ENCODE results near the gene PDGFB.

Gene PDGFB

GRCh38 chr22:39237318-39238100, 7.3 kb downstream of the PDGFB start:
- TF ChIP-seq POLR2A (IDR thresholded peaks at IDR 0.05; ENCODE audit: low read depth, low read length): no peak
- DNase-seq (ENCODE audit: insufficient read length, low spot score) (no peak), FAIRE-seq (no peak)

DNA sequence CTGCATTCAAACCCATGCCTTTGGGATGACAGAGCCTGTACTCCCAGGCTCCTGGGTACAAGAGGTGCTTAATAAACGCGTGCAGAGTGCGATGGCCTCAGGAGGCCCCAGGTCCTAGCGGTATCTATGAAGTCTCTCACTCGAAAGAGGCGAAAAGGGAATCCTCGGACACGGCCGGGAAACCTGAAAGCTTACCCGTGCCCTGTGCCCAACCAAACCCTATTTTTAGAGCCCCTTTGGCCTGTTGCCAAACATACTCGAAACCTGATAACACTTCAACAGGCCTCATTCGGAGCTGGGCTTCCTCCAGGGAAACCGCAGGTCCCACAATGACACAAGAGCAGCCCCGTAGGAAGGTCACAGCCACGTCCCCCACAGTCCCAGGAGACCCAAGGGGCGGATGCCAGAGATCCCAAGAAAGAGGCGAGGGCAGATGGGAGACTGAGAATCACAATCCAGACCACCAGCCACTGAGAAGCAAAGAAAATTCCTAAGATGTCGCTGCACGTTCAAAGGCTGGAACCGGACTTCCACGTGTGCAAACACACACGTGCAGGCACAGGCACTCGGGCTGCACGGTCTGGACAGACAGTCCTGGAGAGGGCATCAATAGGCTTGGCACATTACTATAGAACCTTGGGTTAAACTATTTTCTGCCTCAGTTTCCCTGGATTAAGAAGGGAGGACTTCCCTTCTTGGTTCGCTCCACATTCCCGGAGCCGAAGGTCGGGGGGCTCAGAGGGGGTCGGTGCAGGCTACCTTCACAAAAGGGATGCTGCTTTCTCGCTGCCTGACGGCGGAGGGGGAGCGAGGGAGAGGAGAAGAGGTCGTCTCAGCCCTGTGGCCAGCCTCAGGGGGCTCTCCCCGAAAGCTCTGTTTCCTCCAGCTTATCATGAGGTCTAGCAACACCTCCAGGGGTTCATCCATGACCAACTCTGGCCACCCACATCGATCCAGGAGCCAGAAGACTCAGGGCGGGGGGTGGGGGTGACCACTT, 8.2 kb downstream of the PDGFB start:
- FAIRE-seq (no peak), DNase-seq (ENCODE audit: insufficient read length, low spot score) (no peak)
- no peak for TF ChIP-seq POLR2A (IDR thresholded peaks at IDR 0.05; ENCODE audit: low read depth, low read length)

DNA sequence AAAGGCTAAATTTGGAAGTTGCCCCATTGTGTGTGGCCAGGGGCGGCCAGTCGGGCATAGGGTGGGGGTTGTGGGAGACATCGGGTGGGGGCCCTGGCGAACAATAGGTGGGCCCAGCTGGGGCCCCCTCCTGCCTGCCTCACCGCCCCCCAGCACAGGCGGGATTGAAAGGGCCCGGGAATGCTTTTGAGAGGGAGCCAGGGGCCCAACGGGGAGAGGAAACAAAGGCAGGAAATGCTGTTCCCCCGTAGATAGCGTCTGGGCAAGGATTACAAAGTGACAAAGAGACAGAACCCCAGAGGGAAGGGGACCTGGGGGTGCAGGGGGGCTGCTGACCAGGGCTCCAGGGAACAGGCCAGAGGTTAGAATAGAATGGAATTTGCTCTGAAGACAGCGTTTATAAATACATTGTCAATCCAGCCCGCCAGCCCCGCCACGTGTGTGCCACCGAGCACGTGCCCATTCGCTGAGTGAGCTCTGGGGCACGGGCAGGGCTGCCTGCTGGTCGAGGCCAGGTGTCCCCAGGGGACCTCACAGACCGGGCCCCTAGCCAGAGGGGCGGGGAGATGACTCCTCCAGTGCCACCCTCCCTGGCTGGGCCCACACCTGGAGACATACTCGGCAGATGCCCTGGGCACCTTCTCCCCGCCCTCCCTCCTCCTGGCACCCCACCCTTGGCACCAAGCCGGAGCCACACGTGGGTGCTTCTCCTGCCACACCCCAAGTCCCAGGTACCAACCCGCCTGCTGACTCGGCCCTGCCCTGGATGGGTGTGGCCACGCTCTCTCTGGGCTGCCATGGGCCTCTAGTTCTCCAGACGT, 9.7 kb downstream of the PDGFB start:
- FAIRE-seq: no peak
- DNase-seq (ENCODE audit: insufficient read length, low spot score): no peak
- TF ChIP-seq POLR2A (IDR thresholded peaks at IDR 0.05; ENCODE audit: low read depth, low read length): no peak

- no peak for TF ChIP-seq POLR2A (IDR thresholded peaks at IDR 0.05; ENCODE audit: low read depth, low read length)
- DNase-seq (ENCODE audit: insufficient read length, low spot score) (no peak), FAIRE-seq (no peak)
Observed at GRCh38 chr22:39234472-39234787, 10.4 kb downstream of the PDGFB start.

DNA sequence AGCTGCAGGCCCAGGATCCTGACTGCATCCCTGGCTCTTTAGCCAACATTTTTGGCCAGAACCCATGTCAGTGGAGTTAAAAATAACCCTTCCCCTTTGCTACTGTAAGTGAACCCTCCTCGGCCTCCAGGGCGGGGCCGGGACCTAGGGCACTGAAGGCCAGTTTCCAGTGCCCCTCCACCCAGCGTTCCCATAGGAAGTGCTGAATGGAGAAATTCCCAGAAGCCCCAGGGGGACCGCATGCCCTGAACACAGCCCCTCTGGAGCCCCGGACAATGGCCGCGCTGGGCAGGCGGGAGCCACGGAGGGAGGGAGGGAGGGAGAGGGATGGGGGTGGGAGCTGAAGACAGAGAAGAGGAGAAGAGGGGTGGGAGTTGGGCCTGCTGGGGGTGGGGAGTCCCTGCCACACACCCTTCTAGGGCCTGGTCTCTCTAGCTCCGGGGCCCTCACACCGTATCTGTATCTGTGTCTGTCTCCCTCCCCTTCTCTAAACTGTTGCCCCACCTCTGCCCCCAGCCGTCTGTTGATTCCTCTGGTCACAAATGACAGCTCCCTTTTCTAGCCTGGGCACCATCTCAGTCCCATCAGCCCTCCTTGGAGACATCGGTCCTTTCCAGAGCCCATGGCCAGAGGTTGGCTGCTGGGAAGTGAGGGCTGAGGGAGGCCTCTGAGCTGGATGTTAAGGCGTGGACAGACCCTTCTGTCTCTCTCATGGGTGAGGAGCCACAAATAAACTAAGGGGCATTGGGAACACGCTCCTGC, 10.9 kb downstream of the PDGFB start:
- TF ChIP-seq POLR2A (IDR thresholded peaks at IDR 0.05; ENCODE audit: low read depth, low read length): no peak
- FAIRE-seq (no peak), DNase-seq (ENCODE audit: insufficient read length, low spot score) (no peak)

GRCh38 chr22:39232806-39233709, 11.7 kb downstream of the PDGFB start:
- FAIRE-seq (no peak), DNase-seq (ENCODE audit: insufficient read length, low spot score) (no peak)
- no peak for TF ChIP-seq POLR2A (IDR thresholded peaks at IDR 0.05; ENCODE audit: low read depth, low read length)

GRCh38 chr22:39232246-39232645, 12.5 kb downstream of the PDGFB start:
- no peak for TF ChIP-seq POLR2A (IDR thresholded peaks at IDR 0.05; ENCODE audit: low read depth, low read length)
- DNase-seq (ENCODE audit: insufficient read length, low spot score) (no peak), FAIRE-seq (no peak)

- FAIRE-seq: no peak
- DNase-seq (ENCODE audit: insufficient read length, low spot score): no peak
- TF ChIP-seq POLR2A (IDR thresholded peaks at IDR 0.05; ENCODE audit: low read depth, low read length): no peak
Observed at GRCh38 chr22:39231197-39231950, 13.4 kb downstream of the PDGFB start.

- no peak for DNase-seq (ENCODE audit: insufficient read length, low spot score)
- FAIRE-seq: no peak
- TF ChIP-seq POLR2A (IDR thresholded peaks at IDR 0.05; ENCODE audit: low read depth, low read length): no peak
Observed at GRCh38 chr22:39230261-39231196, 14.3 kb downstream of the PDGFB start.

DNA sequence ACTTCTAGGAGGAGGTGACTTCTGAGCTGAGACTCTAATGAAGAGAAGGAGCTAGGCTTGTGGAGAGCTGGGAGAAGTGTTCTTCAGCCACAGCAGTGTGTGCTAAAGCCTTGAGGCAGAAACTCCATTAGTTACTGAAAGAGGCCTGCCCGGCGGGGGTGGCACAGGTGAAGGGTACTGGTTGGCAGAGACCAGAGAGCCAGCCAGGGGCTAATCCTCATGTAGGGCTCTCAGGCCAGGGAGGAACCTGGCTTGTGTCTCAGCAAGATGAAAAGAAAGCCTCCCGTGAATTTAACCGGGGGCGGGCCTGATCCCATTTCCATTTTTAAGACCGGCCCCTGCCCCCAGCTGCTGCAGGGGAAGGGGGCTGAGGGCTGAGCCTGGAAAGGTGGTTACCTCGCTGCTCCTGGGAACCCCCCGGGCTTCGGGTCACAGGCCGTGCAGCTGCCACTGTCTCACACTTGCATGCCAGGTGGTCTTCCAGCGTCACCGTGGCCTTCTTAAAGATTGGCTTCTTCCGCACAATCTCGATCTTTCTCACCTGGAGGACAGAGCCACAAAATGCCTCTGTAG, 15.0 kb downstream of the PDGFB start:
- DNase-seq (ENCODE audit: insufficient read length, low spot score) (no peak), FAIRE-seq (no peak)
- no peak for TF ChIP-seq POLR2A (IDR thresholded peaks at IDR 0.05; ENCODE audit: low read depth, low read length)
